Measurements from ENCODE around the gene HSPB8. TPM values are rescaled to one million over a fixed set of nuclear protein-coding genes. Genes with fewer than 3 reads are reported as not detected.

The HSPB8 gene
- total RNA-seq: not detected

- Mint-ChIP-seq H3K27ac (no peak within 1 kb of the TSS), H3K27me3 (no peaks in the 10 kb centered on the region), H3K4me3 (no peak within 1 kb of the TSS), H3K4me1 (no peaks in the 10 kb centered on the region), H3K36me3 (ENCODE audit: low read depth) (no peaks in the 10 kb centered on the region), H3K9me3 (no peaks in the 10 kb centered on the region)
- no peak for DNase-seq
- ChIA-PET POLR2A (no interaction called here), CTCF (no interaction called here)
Measured at GRCh38 chr12:119178544-119179334, at the start of gene HSPB8. TSS of gene HSPB8 (plus strand) at chr12:119178931. CDS start at chr12:119179313, 382 bp downstream.

- Mint-ChIP-seq H3K9me3 (peaks cover 10% of the 10 kb centered on the region), H3K4me1 (no peaks in the 10 kb centered on the region), H3K27me3 (no peaks in the 10 kb centered on the region), H3K4me3 (no peak overlapping the region), H3K36me3 (ENCODE audit: low read depth) (no peaks in the 10 kb centered on the region), H3K27ac (no peak overlapping the region)
- ChIA-PET CTCF (no interaction called here), POLR2A (no interaction called here)
- no peak for DNase-seq
Measured at GRCh38 chr12:119129827-119130434, 48.8 kb upstream of the HSPB8 start.

GRCh38 chr12:119130523-119130922, 48.2 kb upstream of the HSPB8 start:
- Mint-ChIP-seq H3K27ac (no peak overlapping the region), H3K4me3 (no peak overlapping the region), H3K27me3 (no peaks in the 10 kb centered on the region), H3K4me1 (no peaks in the 10 kb centered on the region), H3K9me3 (peaks cover 10% of the 10 kb centered on the region), H3K36me3 (ENCODE audit: low read depth) (no peaks in the 10 kb centered on the region)
- ChIA-PET CTCF (no interaction called here), POLR2A (no interaction called here)
- DNase-seq: no peak

DNA sequence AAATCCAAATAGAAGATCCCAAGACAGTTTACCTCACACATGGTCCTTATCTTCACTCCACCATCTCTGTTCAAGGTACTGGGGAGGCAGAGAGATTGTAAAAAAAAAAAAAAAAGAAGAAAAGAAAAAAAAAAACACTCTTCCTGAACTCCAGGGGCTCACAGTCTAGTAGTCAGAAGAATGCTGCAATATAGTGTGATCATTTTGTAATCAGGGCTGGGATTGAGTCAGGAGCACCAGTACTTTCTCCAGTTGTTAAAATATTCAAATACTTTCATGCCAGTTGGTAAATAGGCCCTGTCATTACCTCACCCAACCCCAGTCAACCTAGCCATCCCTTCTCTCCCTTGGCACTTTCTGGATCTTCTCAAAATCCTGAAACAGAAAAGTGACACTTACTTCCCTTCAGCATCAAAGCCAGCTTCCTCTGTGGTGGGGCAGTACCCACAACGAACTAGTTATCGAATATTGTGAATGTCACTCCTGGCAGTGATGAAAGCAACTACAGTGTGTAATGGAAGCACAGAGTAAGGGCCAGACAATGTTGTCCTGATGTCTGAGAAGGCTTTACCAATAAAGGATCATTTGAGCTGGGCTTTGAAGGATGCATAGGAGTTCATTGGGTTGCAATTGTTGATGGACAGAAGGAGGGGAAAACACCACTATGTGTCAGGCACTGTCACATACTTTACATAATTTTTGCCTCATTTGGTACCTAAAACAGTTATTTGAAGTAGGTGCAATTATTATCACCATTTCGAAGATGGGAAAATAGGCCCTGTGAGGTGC, 44.3 kb upstream of the HSPB8 start:
- no peak for DNase-seq
- no peak overlapping the region for H3K27ac Mint-ChIP-seq
- CTCF ChIA-PET: no interaction called here
- H3K4me3 Mint-ChIP-seq: no peak overlapping the region
- peaks cover 9% of the 10 kb centered on the region for H3K9me3 Mint-ChIP-seq
- H3K4me1 Mint-ChIP-seq: no peaks in the 10 kb centered on the region
- POLR2A ChIA-PET: no interaction called here
- no peaks in the 10 kb centered on the region for H3K36me3 Mint-ChIP-seq (ENCODE audit: low read depth)
- no peaks in the 10 kb centered on the region for H3K27me3 Mint-ChIP-seq

DNA sequence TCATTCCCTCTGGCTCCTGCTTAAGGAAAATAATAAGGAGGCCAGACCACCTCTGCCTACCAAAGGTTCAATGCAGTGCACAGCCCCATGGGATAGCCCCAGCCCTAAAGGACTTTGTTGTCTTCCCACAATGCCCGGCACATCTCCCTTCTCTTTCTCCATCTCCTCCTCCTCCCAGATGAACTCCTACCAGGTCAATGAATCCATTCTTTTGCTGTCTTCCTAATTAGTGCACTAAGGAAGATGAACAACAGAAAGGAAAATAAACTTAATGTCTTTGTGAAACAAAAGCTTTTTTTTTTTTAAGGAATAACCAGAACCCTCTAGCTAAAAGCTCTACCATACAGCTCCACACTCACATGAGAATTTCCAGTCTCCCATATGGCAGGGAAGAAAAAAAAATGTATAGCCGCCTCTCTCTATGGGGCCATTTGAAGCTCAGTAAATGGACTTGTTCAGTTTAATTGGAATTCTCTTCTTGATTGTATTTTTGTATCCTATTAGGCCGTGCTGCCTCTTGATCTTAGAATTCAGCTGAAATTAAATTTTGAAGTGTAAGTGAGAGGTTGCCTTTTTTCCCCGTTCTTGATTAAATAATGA, 41.8 kb upstream of the HSPB8 start:
- Mint-ChIP-seq H3K9me3 (no peaks in the 10 kb centered on the region), H3K36me3 (ENCODE audit: low read depth) (no peaks in the 10 kb centered on the region), H3K4me1 (no peaks in the 10 kb centered on the region), H3K27ac (no peak overlapping the region), H3K27me3 (no peaks in the 10 kb centered on the region), H3K4me3 (no peak overlapping the region)
- no peak for DNase-seq
- ChIA-PET CTCF (no interaction called here), POLR2A (no interaction called here)

DNA sequence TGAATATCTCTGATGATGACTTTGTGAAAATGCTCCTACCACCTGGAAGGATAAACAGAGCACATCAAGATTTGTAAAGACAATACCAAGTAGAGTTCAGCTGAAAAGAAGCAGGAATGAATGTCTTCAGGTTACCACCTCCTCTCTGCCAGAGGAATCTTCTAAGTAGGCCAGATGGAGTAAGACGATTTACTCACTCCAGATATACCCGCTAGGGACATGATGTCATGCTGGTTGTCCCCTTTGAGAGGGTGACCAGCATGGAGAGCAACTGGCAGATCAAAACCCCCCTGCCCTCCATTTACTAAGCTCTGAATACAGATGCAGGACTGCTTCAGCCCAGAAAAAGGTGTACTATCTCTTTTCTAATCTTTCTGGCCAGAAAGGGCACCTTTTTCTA, 39.3 kb upstream of the HSPB8 start:
- DNase-seq: no peak
- Mint-ChIP-seq H3K4me3 (no peak overlapping the region), H3K27me3 (no peaks in the 10 kb centered on the region), H3K9me3 (no peaks in the 10 kb centered on the region), H3K36me3 (ENCODE audit: low read depth) (no peaks in the 10 kb centered on the region), H3K27ac (no peak overlapping the region), H3K4me1 (no peaks in the 10 kb centered on the region)
- ChIA-PET POLR2A (no interaction called here), CTCF (no interaction called here)

DNA sequence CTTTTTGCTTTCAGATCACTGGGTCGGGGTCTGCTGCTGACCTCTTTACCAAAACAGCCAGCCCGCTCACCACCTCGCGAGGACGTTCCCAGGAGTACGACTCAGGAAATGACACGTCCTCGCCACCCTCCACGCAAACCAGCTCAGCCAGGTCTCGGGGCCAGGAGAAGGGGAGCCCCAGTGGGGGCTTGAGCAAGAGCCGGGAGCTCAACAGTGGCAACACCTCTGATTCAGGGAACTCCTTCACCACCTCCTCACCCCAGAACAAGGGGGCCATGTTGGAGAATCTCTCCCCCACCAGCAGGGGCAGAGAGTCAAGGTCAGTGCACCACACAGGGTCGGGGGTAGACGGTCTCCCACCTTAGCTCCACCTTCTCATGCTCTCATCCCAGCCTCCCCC, 33.4 kb upstream of the HSPB8 start:
- Mint-ChIP-seq H3K27me3 (no peaks in the 10 kb centered on the region), H3K4me3 (no peak overlapping the region), H3K9me3 (peaks cover 6% of the 10 kb centered on the region), H3K4me1 (no peaks in the 10 kb centered on the region), H3K27ac (no peak overlapping the region), H3K36me3 (ENCODE audit: low read depth) (no peaks in the 10 kb centered on the region)
- ChIA-PET POLR2A (no interaction called here), CTCF (no interaction called here)
- no peak for DNase-seq

GRCh38 chr12:119147847-119148448, 30.8 kb upstream of the HSPB8 start:
- CTCF ChIA-PET: no interaction called here
- no peaks in the 10 kb centered on the region for H3K36me3 Mint-ChIP-seq (ENCODE audit: low read depth)
- no peak for DNase-seq

GRCh38 chr12:119149270-119149669, 29.5 kb upstream of the HSPB8 start:
- no peaks in the 10 kb centered on the region for H3K4me1 Mint-ChIP-seq
- no peak overlapping the region for H3K4me3 Mint-ChIP-seq
- ChIA-PET POLR2A (no interaction called here), CTCF (no interaction called here)
- H3K36me3 Mint-ChIP-seq (ENCODE audit: low read depth): no peaks in the 10 kb centered on the region
- H3K9me3 Mint-ChIP-seq: peaks cover 8% of the 10 kb centered on the region
- no peaks in the 10 kb centered on the region for H3K27me3 Mint-ChIP-seq
- no peak for DNase-seq
- no peak overlapping the region for H3K27ac Mint-ChIP-seq

More at GRCh38 chr12:119147847-119148448, 30.8 kb upstream of the HSPB8 start:
- Mint-ChIP-seq H3K27me3 (no peaks in the 10 kb centered on the region), H3K27ac (no peak overlapping the region), H3K4me3 (no peak overlapping the region), H3K4me1 (no peaks in the 10 kb centered on the region), H3K9me3 (peaks cover 6% of the 10 kb centered on the region)
- POLR2A ChIA-PET: no interaction called here

- Mint-ChIP-seq H3K4me1 (no peaks in the 10 kb centered on the region), H3K27ac (no peak overlapping the region), H3K9me3 (peaks cover 2% of the 10 kb centered on the region), H3K4me3 (no peak overlapping the region), H3K36me3 (ENCODE audit: low read depth) (no peaks in the 10 kb centered on the region), H3K27me3 (no peaks in the 10 kb centered on the region)
- CTCF ChIA-PET: interaction anchor here (0.7 kb wide), 1 partner anchor 41 kb away, joined by 3 read pairs; no protein-coding TSS in a partner anchor
- DNase-seq: no peak
- POLR2A ChIA-PET: no interaction called here
Measured at GRCh38 chr12:119151445-119152026, 27.2 kb upstream of the HSPB8 start.

- H3K9me3 Mint-ChIP-seq: peaks cover 2% of the 10 kb centered on the region
- no peak for DNase-seq
- no peaks in the 10 kb centered on the region for H3K4me1 Mint-ChIP-seq
- no peaks in the 10 kb centered on the region for H3K27me3 Mint-ChIP-seq
- no peak overlapping the region for H3K27ac Mint-ChIP-seq
- no peaks in the 10 kb centered on the region for H3K36me3 Mint-ChIP-seq (ENCODE audit: low read depth)
- ChIA-PET POLR2A (no interaction called here), CTCF (no interaction called here)
- H3K4me3 Mint-ChIP-seq: no peak overlapping the region
Measured at GRCh38 chr12:119153477-119154434, 25.0 kb upstream of the HSPB8 start.

DNA sequence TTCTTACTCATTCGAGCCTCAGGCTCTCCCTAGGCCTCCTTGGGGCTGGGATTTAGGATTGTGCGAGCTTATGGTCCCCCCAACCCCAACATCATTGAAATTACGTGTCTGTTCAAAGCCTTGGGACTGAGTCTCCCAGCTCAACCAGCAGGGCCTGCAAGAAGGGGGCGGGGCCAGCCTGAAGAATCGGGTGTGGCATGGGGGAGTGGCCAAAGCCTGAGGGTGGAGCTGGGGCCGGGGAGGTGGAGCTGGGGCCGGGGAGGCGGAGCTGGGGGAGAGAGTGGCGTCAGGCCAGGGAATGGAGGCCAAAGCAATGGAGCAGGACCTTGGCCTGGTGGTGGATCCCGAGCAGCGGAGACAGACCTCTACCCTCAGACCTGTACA, 24.3 kb upstream of the HSPB8 start:
- Mint-ChIP-seq H3K27ac (no peak overlapping the region), H3K4me1 (no peaks in the 10 kb centered on the region), H3K36me3 (ENCODE audit: low read depth) (no peaks in the 10 kb centered on the region), H3K9me3 (peaks cover 2% of the 10 kb centered on the region), H3K4me3 (no peak overlapping the region), H3K27me3 (no peaks in the 10 kb centered on the region)
- ChIA-PET CTCF (no interaction called here), POLR2A (no interaction called here)
- no peak for DNase-seq

All from activated CD4-positive, alpha-beta memory T cell treated with anti-CD3 and anti-CD28 coated beads, Interleukin-2, amount 10 ng/mL, durations not matched to agents 7 days and 5 days (primary cell).